H1 (cell line): Measurements from ENCODE around the gene SLC25A26. TPM values are rescaled to one million over a fixed set of nuclear protein-coding genes. Genes with fewer than 3 reads are reported as not detected.

Experiments used
- CTCF ChIA-PET: fragments of 300-600 bp; sonication (Branson Sonifier 250); formaldehyde crosslinking; loops from one replicate; lab custom pipeline; 2021; ENCODE audit not compliant: partially characterized antibody; lab: Charles Lee
- POLR2A ChIA-PET: fragments of 300-600 bp; sonication (Branson Sonifier 250); formaldehyde crosslinking; loops from one replicate; lab custom pipeline; 2021; ENCODE audit warnings: inconsistent platforms; ENCODE audit not compliant: partially characterized antibody; lab: Charles Lee
- DNase-seq, 2 experiments: peaks; one replicate each; pipeline versions ENCODE4 v3.0.0 to v3.0.0-alpha.2; 2010 to 2022; ENCODE audit warnings: low spot score in 2 of 2, low read depth in 1 of 2, mixed read lengths in 1 of 2
- FAIRE-seq: peaks from 2 replicates; lab custom pipeline; 2011; peaks lifted over from hg19 to GRCh38; lab: Jason Lieb, UNC
- H2AFZ ChIP-seq: 2 replicates; pipeline ENCODE4 v1.8.1; 2012; ENCODE audit warnings: low read length, inconsistent platforms
- H2AK5ac ChIP-seq: 2 replicates; pipeline ENCODE4 v1.6.1; 2013; ENCODE audit warnings: low read depth, low read length
- H2BK120ac ChIP-seq: replicated peaks from 2 replicates; pipeline ENCODE3; 2013; ENCODE audit warnings: low read depth, low read length, inconsistent platforms
- H2BK12ac ChIP-seq: 2 replicates; pipeline ENCODE4 v1.6.1; 2013; ENCODE audit warnings: low read depth, low read length
- H2BK15ac ChIP-seq: 2 replicates; pipeline ENCODE4 v1.6.1; 2013; ENCODE audit warnings: low read length
- H2BK20ac ChIP-seq: 2 replicates; pipeline ENCODE4 v1.6.1; 2013; ENCODE audit warnings: low read length
- H2BK5ac ChIP-seq: 2 replicates; pipeline ENCODE4 v1.6.1; 2013; ENCODE audit warnings: low read depth, low read length
- H3K14ac ChIP-seq: 2 replicates; pipeline ENCODE4 v1.6.1; 2013; ENCODE audit warnings: inconsistent platforms; ENCODE audit not compliant: insufficient read length
- H3K18ac ChIP-seq: 2 replicates; pipeline ENCODE4 v1.6.1; 2013; ENCODE audit warnings: low read length; ENCODE audit errors: extremely low read depth
- H3K23ac ChIP-seq: 2 replicates; pipeline ENCODE4 v1.6.1; 2013; ENCODE audit warnings: inconsistent platforms; ENCODE audit not compliant: insufficient read length
- H3K23me2 ChIP-seq: 2 replicates; pipeline ENCODE4 v1.6.1; 2013; ENCODE audit warnings: low read depth, low read length
- H3K27ac ChIP-seq: 2 replicates; pipeline ENCODE4 v1.6.1; 2011; ENCODE audit warnings: low read depth, low read length, inconsistent platforms
- H3K27me3 ChIP-seq, 4 experiments: replicated peaks in 1 of 4; 1 replicate in 1 of 4; 2 replicates in 3 of 4; pipeline versions ENCODE4 v1.6.1 to v1.8.1; 2011 to 2013; ENCODE audit warnings: low read length in 3 of 4, mild to moderate bottlenecking in 3 of 4, inconsistent platforms in 2 of 4, mixed read lengths in 2 of 4, moderate library complexity in 1 of 4; ENCODE audit not compliant: control insufficient read depth in 3 of 4, insufficient read depth in 3 of 4; ENCODE audit errors: extremely low read depth in 1 of 4
- H3K36me3 ChIP-seq, 4 experiments: 2 replicates each; pipeline versions ENCODE4 v1.6.1 to v1.8.1; 2011 to 2013; ENCODE audit warnings: mild to moderate bottlenecking in 4 of 4, low read length in 3 of 4, moderate library complexity in 2 of 4, control low read depth in 1 of 4, inconsistent platforms in 1 of 4; ENCODE audit not compliant: insufficient read depth in 4 of 4, control insufficient read depth in 2 of 4
- H3K4ac ChIP-seq: replicated peaks from 2 replicates; pipeline ENCODE3; 2013; ENCODE audit warnings: low read length, low read depth, mixed read lengths, inconsistent platforms; ENCODE audit not compliant: insufficient read length
- H3K4me1 ChIP-seq, 4 experiments: replicated peaks in 1 of 4; 1 replicate in 1 of 4; 2 replicates in 3 of 4; pipeline versions ENCODE4 v1.6.1 to v1.8.1; 2011 to 2013; ENCODE audit warnings: low read length in 3 of 4, inconsistent platforms in 2 of 4, mixed read lengths in 1 of 4; ENCODE audit not compliant: insufficient read depth in 4 of 4, control insufficient read depth in 3 of 4
- H3K4me2 ChIP-seq, 2 experiments: 2 replicates each; pipeline versions ENCODE4 v1.6.1 to v1.8.1; 2011 to 2013; ENCODE audit warnings: low read depth in 2 of 2, low read length in 2 of 2, control low read depth in 1 of 2, inconsistent platforms in 1 of 2, mild to moderate bottlenecking in 1 of 2; ENCODE audit not compliant: insufficient read depth in 1 of 2
- H3K4me3 ChIP-seq, 4 experiments: fragments of 200-600, 300-600 bp in 1 of 4; sonication (generic), shearing (Covaris generic), sonication (Bioruptor Twin) in 1 of 4; 2 replicates each; pipeline versions ENCODE4 v1.5.1 to v1.8.1; 2011 to 2016; ENCODE audit warnings: low read length in 4 of 4, low read depth in 3 of 4, control low read depth in 2 of 4, inconsistent platforms in 2 of 4, mild to moderate bottlenecking in 2 of 4, mixed read lengths in 1 of 4, moderate library complexity in 1 of 4; ENCODE audit not compliant: insufficient read depth in 2 of 4; ENCODE audit errors: extremely low read depth in 1 of 4
- H3K56ac ChIP-seq: replicated peaks from 2 replicates; pipeline ENCODE3; 2013; ENCODE audit warnings: low read depth, mild to moderate bottlenecking, mixed read lengths, low read length, inconsistent platforms; ENCODE audit not compliant: insufficient read length
- H3K79me1 ChIP-seq: 2 replicates; pipeline ENCODE4 v1.6.1; 2013; ENCODE audit warnings: low read depth, low read length, control low read depth
- H3K79me2 ChIP-seq, 2 experiments: 2 replicates each; pipeline versions ENCODE4 v1.6.1 to v1.8.1; 2012 to 2013; ENCODE audit warnings: low read length in 2 of 2, mild to moderate bottlenecking in 2 of 2, inconsistent platforms in 1 of 2; ENCODE audit not compliant: insufficient read depth in 2 of 2, control insufficient read depth in 1 of 2
- H3K9ac ChIP-seq, 4 experiments: replicated peaks in 1 of 4; 1 replicate in 1 of 4; 2 replicates in 3 of 4; pipeline versions ENCODE4 v1.6.1 to v1.8.1; 2011 to 2013; ENCODE audit warnings: low read depth in 3 of 4, low read length in 3 of 4, control low read depth in 2 of 4, mild to moderate bottlenecking in 2 of 4, moderate library complexity in 2 of 4, inconsistent platforms in 1 of 4; ENCODE audit errors: extremely low read depth in 1 of 4
- H3K9me3 ChIP-seq, 2 experiments: 2 replicates each; pipeline versions ENCODE4 v1.6.1 to v1.8.1; 2012 to 2013; ENCODE audit warnings: mild to moderate bottlenecking in 2 of 2, moderate library complexity in 2 of 2, control low read depth in 1 of 2, inconsistent platforms in 1 of 2, low read depth in 1 of 2, low read length in 1 of 2, mixed read lengths in 1 of 2; ENCODE audit not compliant: insufficient read depth in 2 of 2
- H4K20me1 ChIP-seq, 2 experiments: replicated peaks in 1 of 2; 2 replicates each; pipeline versions ENCODE3 to v1.8.1; 2011 to 2013; ENCODE audit warnings: inconsistent platforms in 2 of 2, low read length in 2 of 2, mild to moderate bottlenecking in 1 of 2; ENCODE audit not compliant: insufficient read depth in 2 of 2, control insufficient read depth in 1 of 2
- H4K5ac ChIP-seq: 2 replicates; pipeline ENCODE4 v1.6.1; 2013; ENCODE audit warnings: low read length, low read depth, mixed read lengths, inconsistent platforms; ENCODE audit not compliant: insufficient read length
- H4K8ac ChIP-seq: 2 replicates; pipeline ENCODE4 v1.8.0; 2013; ENCODE audit warnings: mild to moderate bottlenecking, moderate library complexity, low read length, inconsistent platforms; ENCODE audit not compliant: insufficient read depth; ENCODE audit errors: extremely low read depth
- H4K91ac ChIP-seq: replicated peaks from 2 replicates; pipeline ENCODE3; 2013; ENCODE audit warnings: low read length, mixed read lengths, inconsistent platforms; ENCODE audit not compliant: insufficient read length
- ATF3 ChIP-seq: IDR thresholded peaks from 2 replicates; pipeline ENCODE4 v1.6.1; 2011; ENCODE audit warnings: low read depth, mild to moderate bottlenecking, low read length; ENCODE audit not compliant: insufficient read depth
- CTCF ChIP-seq, 3 experiments: IDR thresholded peaks; 1 replicate in 2 of 3; 2 replicates in 1 of 3; pipeline versions ENCODE4 v1.5.1 to v1.6.1; 2011; ENCODE audit warnings: low read length in 3 of 3, mild to moderate bottlenecking in 3 of 3, inconsistent platforms in 2 of 3, low read depth in 1 of 3, moderate library complexity in 1 of 3; ENCODE audit not compliant: insufficient read depth in 1 of 3; ENCODE audit errors: control extremely low read depth in 1 of 3
- JUND ChIP-seq: IDR thresholded peaks from 2 replicates; pipeline ENCODE4 v1.6.1; 2011; ENCODE audit warnings: mild to moderate bottlenecking, improper control_type of control experiment, low read length
- MAFK ChIP-seq: IDR thresholded peaks from 2 replicates; pipeline ENCODE4 v1.6.1; 2012; ENCODE audit warnings: low read depth, mild to moderate bottlenecking, improper control_type of control experiment, low read length
- TEAD4 ChIP-seq: IDR thresholded peaks from 2 replicates; pipeline ENCODE4 v1.6.1; 2012; ENCODE audit warnings: low read depth, low read length, inconsistent platforms, mixed read lengths
- WGBS, 2 experiments: shearing (Covaris generic) in 1 of 2; methylation state at CpG; one replicate each; pipeline versions ENCODE4 v1.1.6 to v1.1.7; 2013 to 2015; ENCODE audit warnings: low lambda C conversion rate in 2 of 2, mixed read lengths in 2 of 2, inconsistent platforms in 1 of 2, low coverage in 1 of 2, missing lambda C conversion rate in 1 of 2; ENCODE audit not compliant: insufficient replicate concordance in 2 of 2, insufficient coverage in 1 of 2, insufficient read length in 1 of 2; ENCODE audit errors: extremely low coverage in 1 of 2, missing lambda C conversion rate in 1 of 2; 5-methylcytosine and 5-hydroxymethylcytosine counted together
- polyA plus RNA-seq, 7 experiments: library from polyadenylated mRNA; depleted of rRNA in 3 of 7; stranded (reverse) in 5 of 7; unstranded in 2 of 7; fragments of >200 nt in 5 of 7; fragments of 200-250 nt in 2 of 7; gene quantifications; 1 replicate in 5 of 7; 2 replicates in 1 of 7; 4 replicates in 1 of 7; pipeline versions ENCODE4 v1.2.1 to v1.2.3, GENCODE V29; 2011 to 2013; ENCODE audit warnings: missing spikeins in 2 of 7, mixed read lengths in 2 of 7
- total RNA-seq: library from RNA; stranded (reverse); fragmentation: NEBNext Ultra II Directional; extraction: Animal tissue kit (Norgen Biotek cat#: 25700); gene quantifications from 2 replicates; pipeline ENCODE4 v1.2.1, GENCODE V29; 2021

Gene SLC25A26
- total and polyA plus RNA-seq, 2 of the 8 experiments (the other 6 are each of a cell fraction or from before 2014, with no cell fraction given) = 30.0 to 37.0 TPM

GRCh38 chr3:66248641-66249040, 27.8 kb downstream of the SLC25A26 start:
- Histone ChIP-seq H4K8ac (no peak overlapping the region), H3K79me1 (no peaks in the 10 kb centered on the region), H3K4me3 (no peak overlapping the region), H4K5ac (no peak overlapping the region), H2AFZ (no peak overlapping the region), H3K18ac (no peak overlapping the region)
- DNase-seq (no peak), FAIRE-seq (no peak)
- TF ChIP-seq CTCF (IDR thresholded peaks at IDR 0.05; ENCODE audit: control extremely low read depth in 1 of 3, insufficient read depth in 1 of 3, low read depth in 1 of 3, low read length in 3 of 3) = no peak
- TF ChIP-seq JUND = no peak
- TF ChIP-seq MAFK = no peak
- TF ChIP-seq ATF3 = no peak
- TF ChIP-seq TEAD4 = no peak
- TF ChIP-seq, all 59 proteins: peak for 0
- H3K27me3 ChIP-seq = no peaks in the 10 kb centered on the region
- no peaks in the 10 kb centered on the region for H3K9me3 ChIP-seq
- H3K56ac ChIP-seq = no peak overlapping the region
- peaks cover 0 to 4% (median 3%) of the 10 kb centered on the region in 4 experiments; a peak in 4 of 8 replicates for H3K36me3 ChIP-seq
- H2BK20ac ChIP-seq = no peak overlapping the region
- H3K4ac ChIP-seq = no peak overlapping the region
- H3K14ac ChIP-seq = no peak overlapping the region
- ChIA-PET CTCF (interaction anchor here (0.6 to 1.2 kb wide), 4 partner anchors 27 to 915 kb away, joined by 3 to 5 read pairs (median 4); no protein-coding TSS in a partner anchor), POLR2A (no interaction called here)
- no peaks in the 10 kb centered on the region for H3K23me2 ChIP-seq
- H2AK5ac ChIP-seq = no peak overlapping the region
- peaks cover 0 to 2% of the 10 kb centered on the region in 2 experiments for H4K20me1 ChIP-seq
- H4K91ac ChIP-seq = no peak overlapping the region
- H3K4me1 ChIP-seq = no peaks in the 10 kb centered on the region
- no peak overlapping the region for H3K23ac ChIP-seq
- no peak overlapping the region for H2BK12ac ChIP-seq
- H2BK120ac ChIP-seq = no peak overlapping the region
- WGBS, 2 experiments = 90% methylated on average over 2 of the region's 2 CpGs; no CpG with 5 or more reads in 1 of the 2 experiments
- no peak overlapping the region for H3K27ac ChIP-seq
- H3K9ac ChIP-seq = no peak overlapping the region
- no peak overlapping the region for H3K4me2 ChIP-seq
- H2BK5ac ChIP-seq = no peak overlapping the region
- H3K79me2 ChIP-seq = no peaks in the 10 kb centered on the region
- no peak overlapping the region for H2BK15ac ChIP-seq
